Heart right ventricle (tissue), 16 donors: ENCODE data around the gene WT1. TPM values are rescaled to one million over a fixed set of nuclear protein-coding genes. Genes with fewer than 3 reads are reported as not detected.

Source experiments
- ATAC-seq, 8 donors: fragments of 200-7000 bp; cut with Tn5 transposase; one replicate each; pipeline ENCODE4 v1.9.1; 2020; ENCODE audit warnings: mild to moderate bottlenecking in 8 of 8, moderate library complexity in 8 of 8, moderate number of reproducible peaks in 1 of 8
- DNase-seq, 2 donors: peaks; one replicate each; pipeline ENCODE4 v3.0.0-alpha.2; 2020
- H3K27ac ChIP-seq, 10 donors: fragments of 200-600 bp; sonication (generic) in 2 of 10; one replicate each; pipeline versions ENCODE4 v1.5.0 to v1.8.0; 2020 to 2022; ENCODE audit warnings: mild to moderate bottlenecking in 3 of 10
- H3K27me3 ChIP-seq, 7 donors: fragments of 200-600 bp; one replicate each; pipeline ENCODE4 v1.8.0; 2021 to 2022; ENCODE audit warnings: mild to moderate bottlenecking in 2 of 7
- H3K36me3 ChIP-seq, 9 donors: fragments of 200-600 bp; sonication (generic) in 1 of 9; one replicate each; pipeline versions ENCODE4 v1.5.0 to v1.8.0; 2020 to 2022; ENCODE audit warnings: mild to moderate bottlenecking in 2 of 9
- H3K4me1 ChIP-seq, 9 donors: fragments of 200-600 bp; sonication (generic) in 1 of 9; one replicate each; pipeline versions ENCODE4 v1.5.0 to v1.8.0; 2020 to 2022; ENCODE audit warnings: mild to moderate bottlenecking in 4 of 9
- H3K4me3 ChIP-seq, 10 donors: fragments of 200-600 bp; sonication (generic) in 2 of 10; one replicate each; pipeline versions ENCODE4 v1.5.0 to v1.8.0; 2020 to 2022; ENCODE audit warnings: mild to moderate bottlenecking in 7 of 10, moderate library complexity in 2 of 10
- H3K9me3 ChIP-seq, 11 donors: fragments of 200-600 bp in 10 of 11; sonication (generic) in 2 of 11; one replicate each; pipeline versions ENCODE4 v1.5.0 to v1.8.0; 2013 to 2022; ENCODE audit warnings: mild to moderate bottlenecking in 2 of 11, control low read depth in 1 of 11, moderate library complexity in 1 of 11
- CTCF ChIP-seq, 9 donors: fragments of 200-600 bp; sonication (generic) in 2 of 9; IDR thresholded peaks; one replicate each; pipeline versions ENCODE4 v1.5.0 to v1.8.0; 2021 to 2022; ENCODE audit warnings: antibody characterized with exemption in 9 of 9, mild to moderate bottlenecking in 5 of 9, moderate library complexity in 1 of 9
- WGBS, 2 donors: extraction: QIAGEN DNeasy Blood & Tissue Kit; methylation state at CpG; one replicate each; pipeline ENCODE4 v1.1.7; 2013; ENCODE audit warnings: inconsistent platforms in 1 of 2; 5-methylcytosine and 5-hydroxymethylcytosine counted together
- intact Hi-C, 10 donors: fragments of 100-400 bp; cut with DNase I; formaldehyde crosslinking; loops; one replicate each; pipeline versions ENCODE4 v1.11.1 to v1.14.2; 2022
- long read RNA-seq, 3 donors: library from polyadenylated mRNA; unstranded; transcript quantifications; one replicate each; pipeline ENCODE4 v2.0.0, GENCODE V29; 2020 to 2021
- polyA plus RNA-seq, 2 donors: library from polyadenylated mRNA; stranded (reverse); fragments of 200-250 nt; gene quantifications; one replicate each; pipeline ENCODE4 v1.2.3, GENCODE V29; 2013
- total RNA-seq, 10 donors: library from RNA; stranded (reverse); fragmentation: NEBNext Ultra II Directional in 3 of 10; extraction: Animal tissue kit (Norgen Biotek cat#: 25700) in 3 of 10; gene quantifications; one replicate each; pipeline versions ENCODE4 v1.2.1 to v1.2.4, GENCODE V29; 2021 to 2023
- donor health status: Arrhythmogenic right ventricular cardiomyopathy.
- donor health status: ischemic (EF 13 %, LVEDD 7.1; RV severe dilation, severe dysfunction).
- donor health status: healthy with polysubstance abuse.
- donor health status: DM: no; HTN: yes; CAD: no.
- donor health status: DM: no; HTN: no; CAD: no.
- donor health status: ischemic (EF 25% LVEDD 6.9; RV normal size, moderate dysfunction).
- donor health status: ischemic (EF 25% LVEDD 5.7; RV mildly dilated, moderate dysfunction).
- donor health status: healthy.
- donor health status: DM: yes; HTN: yes; CAD: no.
- donor health status: Ischemic cardiomyopathy.
- donor health status: ischemic (EF 35%, LVEDD 5.7; RV mildly dilated, moderate dysfunction).
- donor health status: nonischemic (EF 11% LVEDD 7.7; RV severe dilation, severe dysfunction).
- donor health status: DM: yes; HTN: yes; CAD: no.
- donor health status: PGD.
- donor health status: ischemic (EF 29% LVEDD 5.4; RV normal size, mild dysfunction).
- donor health status: nonischemic (EF 23%, LVEDD 6.1; RV moderate dilation, normal function).

The WT1 gene
- total RNA-seq (1 to 10 TPM; 1.9 to 4.6 (median 2.9) TPM), polyA plus RNA-seq (1 to 10 TPM; 1.2 TPM)
- long read RNA-seq, donor 1, partial matches to known transcripts = 2 of 4 reads
- long read RNA-seq, donor 1, other reads (novel, unspliced or antisense) = 0 of 4 reads
- long read RNA-seq, donor 2 = 0 reads
- long read RNA-seq, donor 3, partial matches to known transcripts = 1 of 2 reads
- long read RNA-seq, donor 3, other reads (novel, unspliced or antisense) = 1 of 2 reads

- TF ChIP-seq CTCF (IDR thresholded peaks at IDR 0.05) = no peak
- ATAC-seq = peak; percentile 65 to 78 (median 71)
- Histone ChIP-seq H3K36me3 (peaks cover 0 to 14% (median 0%) of the 10 kb centered on the region in 9 donors), H3K27me3 (peaks cover 9 to 100% (median 95%) of the 10 kb centered on the region in 7 donors), H3K4me1 (peaks cover 0 to 65% (median 33%) of the 10 kb centered on the region in 9 donors), H3K9me3 (no peaks in the 10 kb centered on the region), H3K27ac (peak within 1 kb of the TSS; percentile 85 to 95 (median 93)), H3K4me3 (peak within 1 kb of the TSS; percentile 46 to 71 (median 58))
- WGBS, 2 donors = 0 to 3% methylated on average over 18 to 25 of the region's 25 CpGs
- intact Hi-C loops = loop anchor here in 3 of 10 donors (5.0 to 10.0 kb wide), 3 partner anchors 139 to 149 kb away; partner anchors contain the start of gene EIF3M (in 2 of the 3)
- peak; percentile 64 for DNase-seq
Observed at GRCh38 chr11:32435511-32435941, at the start of gene WT1. Gene WT1 (minus strand): TSS chr11:32435539.

GRCh38 chr11:32479291-32479690 lies 44.0 kb upstream of the WT1 start:
- Histone ChIP-seq H3K4me3 (no peak overlapping the region), H3K27ac (no peak overlapping the region), H3K4me1 (peaks cover 0 to 15% (median 8%) of the 10 kb centered on the region in 9 donors), H3K9me3 (no peaks in the 10 kb centered on the region), H3K27me3 (no peaks in the 10 kb centered on the region), H3K36me3 (no peaks in the 10 kb centered on the region)
- 57 to 65% methylated on average over 4 of the region's 4 CpGs for WGBS, 2 donors
- intact Hi-C loops = no loop called here
- DNase-seq = no peak
- ATAC-seq = peak in 4 of 8 donors; percentile 53 to 81 (median 72)
- no peak for TF ChIP-seq CTCF (IDR thresholded peaks at IDR 0.05)

GRCh38 chr11:32478277-32478731 lies 43.0 kb upstream of the WT1 start:
- TF ChIP-seq CTCF (IDR thresholded peaks at IDR 0.05) = no peak
- intact Hi-C loops = no loop called here
- no peaks in the 10 kb centered on the region for H3K27me3 ChIP-seq
- no peaks in the 10 kb centered on the region for H3K36me3 ChIP-seq
- DNase-seq (no peak), ATAC-seq (peak in 4 of 8 donors; percentile 34 to 75 (median 44))
- no peaks in the 10 kb centered on the region for H3K9me3 ChIP-seq
- H3K4me1 ChIP-seq = peaks cover 0 to 15% (median 8%) of the 10 kb centered on the region in 9 donors
- H3K4me3 ChIP-seq = no peak overlapping the region
- WGBS, 2 donors = 24 to 26% methylated on average over 7 of the region's 7 CpGs
- no peak overlapping the region for H3K27ac ChIP-seq

GRCh38 chr11:32473282-32473909 lies 38.1 kb upstream of the WT1 start:
- no peak overlapping the region for H3K27ac ChIP-seq
- H3K9me3 ChIP-seq = no peaks in the 10 kb centered on the region
- H3K27me3 ChIP-seq = no peaks in the 10 kb centered on the region
- 91% methylated on average over 5 of the region's 5 CpGs for WGBS, 2 donors
- H3K4me1 ChIP-seq = peaks cover 0 to 6% (median 2%) of the 10 kb centered on the region in 9 donors
- intact Hi-C loops = no loop called here
- DNase-seq (no peak), ATAC-seq (no peak)
- no peaks in the 10 kb centered on the region for H3K36me3 ChIP-seq
- no peak overlapping the region for H3K4me3 ChIP-seq
- TF ChIP-seq CTCF (IDR thresholded peaks at IDR 0.05) = no peak
